Measurements from ENCODE around the gene SYTL5. TPM values are rescaled to one million over a fixed set of nuclear protein-coding genes. Genes with fewer than 3 reads are reported as not detected.
A peak's percentile ranks its signal among the peaks of the same experiment; 100 is the strongest.

Gene SYTL5
- total RNA-seq, 1 donor from 2014 or later = 8.4 TPM

DNA sequence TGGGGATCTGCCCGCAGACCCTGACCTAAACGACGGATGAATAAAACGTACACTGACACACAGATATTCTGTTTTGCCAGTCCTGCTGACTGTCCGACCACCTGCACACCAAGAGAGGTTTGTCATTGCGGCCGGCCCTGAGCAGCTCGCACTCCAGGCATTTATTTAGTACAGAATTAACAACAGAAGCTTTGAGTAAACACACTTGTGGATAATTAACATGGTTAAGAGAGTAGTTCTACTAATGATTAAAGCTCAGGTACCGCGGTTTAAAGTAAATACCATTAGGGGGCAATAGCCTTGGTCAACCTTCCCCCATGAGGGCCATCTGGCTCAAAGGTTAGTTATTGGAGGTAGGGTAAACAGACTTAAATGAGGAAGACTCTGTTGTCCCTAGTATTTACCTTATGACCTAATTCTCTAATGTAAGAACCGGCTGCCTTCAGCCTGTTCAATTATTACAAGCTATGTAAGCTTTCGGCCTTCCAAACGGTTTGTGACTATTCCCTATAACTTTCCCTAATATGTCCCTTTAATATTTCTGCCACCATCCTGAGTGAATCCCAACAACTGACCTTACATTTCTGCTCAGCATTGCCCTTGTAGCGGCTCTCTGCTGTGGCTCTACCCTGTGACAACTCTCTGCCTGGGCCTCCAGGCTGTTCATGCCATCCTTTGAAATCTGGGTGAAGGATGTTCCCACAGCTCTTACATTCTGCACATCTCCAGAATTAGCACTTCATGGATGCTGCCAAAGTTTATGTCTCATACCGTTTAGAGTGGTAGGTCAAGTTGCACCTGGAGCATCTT is 46.9 kb upstream of the SYTL5 start:
- H3K36me3 Mint-ChIP-seq (ENCODE audit: low read depth, unreplicated experiment) = no peaks in the 10 kb centered on the region
- no peak for TF ChIP-seq CTCF (IDR thresholded peaks at IDR 0.05; ENCODE audit: insufficient read depth, low read depth, low read length)
- no peak for TF ChIP-seq EZH2 (IDR thresholded peaks at IDR 0.05; ENCODE audit: insufficient read depth, low read length)
- no peak overlapping the region for H3K27ac ChIP-seq (ENCODE audit: low read depth, low read length)
- no peak overlapping the region for H3K9ac ChIP-seq (ENCODE audit: low read length)
- no peak overlapping the region for H2AFZ ChIP-seq (ENCODE audit: low read depth, low read length)
- H3K4me1 ChIP-seq (ENCODE audit: insufficient read depth, low read length) = no peaks in the 10 kb centered on the region
- H3K4me3 Mint-ChIP-seq (ENCODE audit: unreplicated experiment) = no peak overlapping the region
- H3K27me3 ChIP-seq (ENCODE audit: insufficient read depth, low read length) = no peaks in the 10 kb centered on the region
- no peaks in the 10 kb centered on the region for H3K9me3 ChIP-seq (ENCODE audit: insufficient read depth, low read depth, low read length)
- H3K36me3 ChIP-seq (ENCODE audit: insufficient read depth, low read length) = no peaks in the 10 kb centered on the region
- H3K4me2 ChIP-seq (ENCODE audit: low read length) = no peak overlapping the region
- DNase-seq (ENCODE audit: low read depth) = no peak
- H3K9me3 Mint-ChIP-seq (ENCODE audit: unreplicated experiment) = no peaks in the 10 kb centered on the region
- peak; percentile 73 for FAIRE-seq
- H3K4me3 ChIP-seq (ENCODE audit: insufficient read depth, low read depth, low read length) = no peak overlapping the region
- no peaks in the 10 kb centered on the region for H3K79me2 ChIP-seq (ENCODE audit: insufficient read depth, low read length)
- no peaks in the 10 kb centered on the region for H4K20me1 ChIP-seq (ENCODE audit: insufficient read depth, low read length)
- no peak overlapping the region for H3K27ac Mint-ChIP-seq (ENCODE audit: unreplicated experiment)
- no peaks in the 10 kb centered on the region for H3K27me3 Mint-ChIP-seq (ENCODE audit: low read depth, unreplicated experiment)
- H3K4me1 Mint-ChIP-seq (ENCODE audit: low read depth, unreplicated experiment) = peaks cover 8% of the 10 kb centered on the region

DNA sequence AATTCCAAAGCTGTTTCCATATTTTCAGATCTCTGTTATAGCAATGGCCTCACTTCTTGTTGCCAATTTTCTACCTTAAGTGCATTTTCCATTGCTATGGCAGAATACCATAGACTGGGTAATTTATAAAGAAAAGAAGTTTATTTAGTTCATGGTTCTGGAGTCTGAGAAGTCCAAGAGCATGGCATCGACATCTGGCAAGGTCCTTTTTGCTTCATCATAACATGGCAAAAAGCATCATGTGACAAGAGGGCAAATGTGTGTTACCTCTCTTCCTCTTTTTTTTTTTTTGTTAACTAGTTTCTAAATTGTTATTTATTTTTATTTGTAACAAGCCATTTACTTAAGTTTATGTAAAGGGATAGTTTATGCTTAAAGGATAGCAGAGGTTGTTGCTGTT is 45.2 kb upstream of the SYTL5 start:
- Mint-ChIP-seq H3K36me3 (ENCODE audit: low read depth, unreplicated experiment) (no peaks in the 10 kb centered on the region), H3K27me3 (ENCODE audit: low read depth, unreplicated experiment) (no peaks in the 10 kb centered on the region), H3K9me3 (ENCODE audit: unreplicated experiment) (no peaks in the 10 kb centered on the region), H3K4me1 (ENCODE audit: low read depth, unreplicated experiment) (peaks cover 8% of the 10 kb centered on the region), H3K4me3 (ENCODE audit: unreplicated experiment) (no peak overlapping the region), H3K27ac (ENCODE audit: unreplicated experiment) (no peak overlapping the region)
- Histone ChIP-seq H3K4me1 (ENCODE audit: insufficient read depth, low read length) (no peaks in the 10 kb centered on the region), H3K79me2 (ENCODE audit: insufficient read depth, low read length) (no peaks in the 10 kb centered on the region), H3K27me3 (ENCODE audit: insufficient read depth, low read length) (no peaks in the 10 kb centered on the region), H2AFZ (ENCODE audit: low read depth, low read length) (no peak overlapping the region), H4K20me1 (ENCODE audit: insufficient read depth, low read length) (no peaks in the 10 kb centered on the region), H3K36me3 (ENCODE audit: insufficient read depth, low read length) (no peaks in the 10 kb centered on the region), H3K9me3 (ENCODE audit: insufficient read depth, low read depth, low read length) (no peaks in the 10 kb centered on the region), H3K27ac (ENCODE audit: low read depth, low read length) (no peak overlapping the region), H3K4me3 (ENCODE audit: insufficient read depth, low read depth, low read length) (no peak overlapping the region), H3K9ac (ENCODE audit: low read length) (no peak overlapping the region), H3K4me2 (ENCODE audit: low read length) (no peak overlapping the region)
- FAIRE-seq (no peak), DNase-seq (ENCODE audit: low read depth) (no peak)
- TF ChIP-seq EZH2 (IDR thresholded peaks at IDR 0.05; ENCODE audit: insufficient read depth, low read length) (no peak), CTCF (IDR thresholded peaks at IDR 0.05; ENCODE audit: insufficient read depth, low read depth, low read length) (no peak)

- DNase-seq (ENCODE audit: low read depth) (no peak), FAIRE-seq (peak; percentile 97)
- no peaks in the 10 kb centered on the region for H3K27me3 Mint-ChIP-seq (ENCODE audit: low read depth, unreplicated experiment)
- Histone ChIP-seq H2AFZ (ENCODE audit: low read depth, low read length) (no peak overlapping the region), H3K4me3 (ENCODE audit: insufficient read depth, low read depth, low read length) (no peak overlapping the region), H3K79me2 (ENCODE audit: insufficient read depth, low read length) (no peaks in the 10 kb centered on the region), H3K36me3 (ENCODE audit: insufficient read depth, low read length) (no peaks in the 10 kb centered on the region), H3K9ac (ENCODE audit: low read length) (no peak overlapping the region), H3K9me3 (ENCODE audit: insufficient read depth, low read depth, low read length) (no peaks in the 10 kb centered on the region), H4K20me1 (ENCODE audit: insufficient read depth, low read length) (no peaks in the 10 kb centered on the region), H3K4me2 (ENCODE audit: low read length) (no peak overlapping the region), H3K27ac (ENCODE audit: low read depth, low read length) (no peak overlapping the region), H3K4me1 (ENCODE audit: insufficient read depth, low read length) (no peaks in the 10 kb centered on the region), H3K27me3 (ENCODE audit: insufficient read depth, low read length) (no peaks in the 10 kb centered on the region)
- H3K4me3 Mint-ChIP-seq (ENCODE audit: unreplicated experiment) = no peak overlapping the region
- H3K9me3 Mint-ChIP-seq (ENCODE audit: unreplicated experiment) = no peaks in the 10 kb centered on the region
- H3K36me3 Mint-ChIP-seq (ENCODE audit: low read depth, unreplicated experiment) = no peaks in the 10 kb centered on the region
- TF ChIP-seq EZH2 (IDR thresholded peaks at IDR 0.05; ENCODE audit: insufficient read depth, low read length) (no peak), CTCF (IDR thresholded peaks at IDR 0.05; ENCODE audit: insufficient read depth, low read depth, low read length) (no peak)
- H3K27ac Mint-ChIP-seq (ENCODE audit: unreplicated experiment) = no peak overlapping the region
- no peaks in the 10 kb centered on the region for H3K4me1 Mint-ChIP-seq (ENCODE audit: low read depth, unreplicated experiment)
These were observed 38.6 kb upstream of the SYTL5 start for GRCh38 chrX:37967714-37968113.
